Measurements from ENCODE around the gene MICU1. TPM values are rescaled to one million over a fixed set of nuclear protein-coding genes. Genes with fewer than 3 reads are reported as not detected.
A peak's percentile ranks its signal among the peaks of the same experiment; 100 is the strongest.

MICU1 gene
- total and polyA plus RNA-seq, 2 of the 13 experiments (the other 11 are each of a cell fraction or from before 2014, with no cell fraction given) = 32.5 to 56.1 TPM

DNA sequence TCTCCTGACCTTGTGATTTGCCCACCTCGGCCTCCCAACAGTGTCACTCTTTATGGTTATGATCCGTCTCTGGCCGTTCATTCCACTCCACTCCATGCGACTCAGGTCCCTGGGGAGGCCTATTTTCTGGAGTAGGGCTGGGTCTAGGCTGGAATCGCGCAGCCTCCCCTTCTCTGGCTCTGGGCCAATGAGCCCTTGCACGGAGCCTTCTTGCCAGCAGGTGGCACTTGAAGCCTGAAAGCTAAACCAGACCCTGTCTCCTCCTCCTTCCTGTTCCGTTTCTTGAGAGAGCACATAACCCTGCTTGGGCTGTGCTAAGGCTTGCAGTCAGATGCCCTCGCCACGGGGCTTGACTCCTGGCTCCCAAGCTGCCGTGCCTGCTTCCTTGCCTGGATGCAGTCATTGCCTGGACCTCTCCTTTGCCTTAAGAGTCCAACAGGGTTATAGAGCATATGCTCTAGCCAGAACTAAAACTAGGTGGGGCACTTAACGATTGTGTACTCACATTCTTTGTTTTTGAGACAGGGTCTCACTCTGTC, 261.6 kb downstream of the MICU1 start (continued):
- TF ChIP-seq ZNF180 (CRISPR knock-in tag; IDR thresholded peaks at IDR 0.05; ENCODE audit: borderline replicate concordance, low read depth) (no peak), ZNF557 (CRISPR knock-in tag; IDR thresholded peaks at IDR 0.05) (no peak), ZNF567 (CRISPR knock-in tag; IDR thresholded peaks at IDR 0.05; ENCODE audit: borderline replicate concordance) (no peak), THAP11 (CRISPR knock-in tag; IDR thresholded peaks at IDR 0.05) (0 out of 2 replicates have a peak, but pooled peaks have one; percentile 26), ZNF609 (CRISPR knock-in tag; IDR thresholded peaks at IDR 0.05; ENCODE audit: borderline replicate concordance) (no peak), ZNF615 (CRISPR knock-in tag; IDR thresholded peaks at IDR 0.05; ENCODE audit: borderline replicate concordance) (no peak), ZNF468 (CRISPR knock-in tag; IDR thresholded peaks at IDR 0.05) (no peak), IRX3 (CRISPR knock-in tag; IDR thresholded peaks at IDR 0.05; ENCODE audit: borderline replicate concordance, low read depth) (no peak), ZGPAT (CRISPR knock-in tag; IDR thresholded peaks at IDR 0.05) (no peak), CREB1 (IDR thresholded peaks at IDR 0.05) (no peak), CREB1 (CRISPR knock-in tag; IDR thresholded peaks at IDR 0.05) (no peak), SRSF9 (IDR thresholded peaks at IDR 0.05; ENCODE audit: borderline replicate concordance, insufficient read depth, low read depth, low read length, poor library complexity, severe bottlenecking) (no peak), ZNF766 (CRISPR knock-in tag; IDR thresholded peaks at IDR 0.05; ENCODE audit: borderline replicate concordance) (no peak), ATF1 (CRISPR knock-in tag; IDR thresholded peaks at IDR 0.05) (no peak), NCOA1 (CRISPR knock-in tag; IDR thresholded peaks at IDR 0.05) (no peak), MYPOP (CRISPR knock-in tag; IDR thresholded peaks at IDR 0.05) (no peak), ZNF841 (CRISPR knock-in tag; IDR thresholded peaks at IDR 0.05; ENCODE audit: borderline replicate concordance) (no peak), RNF2 (conservative IDR thresholded peaks at IDR 0.05; ENCODE audit: low read depth) (no peak), ZFP90 (CRISPR knock-in tag; IDR thresholded peaks at IDR 0.05; ENCODE audit: borderline replicate concordance) (no peak), SP140L (CRISPR knock-in tag; IDR thresholded peaks at IDR 0.05; ENCODE audit: borderline replicate concordance) (no peak), SIX1 (CRISPR knock-in tag; IDR thresholded peaks at IDR 0.05; ENCODE audit: borderline replicate concordance) (no peak), CREM (IDR thresholded peaks at IDR 0.05) (no peak), CREM (CRISPR knock-in tag; IDR thresholded peaks at IDR 0.05) (no peak), ZNF792 (CRISPR knock-in tag; IDR thresholded peaks at IDR 0.05) (no peak), CBFB (CRISPR knock-in tag; IDR thresholded peaks at IDR 0.05) (no peak), CHCHD3 (CRISPR knock-in tag; IDR thresholded peaks at IDR 0.05) (no peak), U2AF1 (optimal IDR thresholded peaks at IDR 0.05; ENCODE audit: low read depth, low read length) (no peak)

Measured in HepG2 (cell line).